ENCODE measurements around the gene NTSR2. TPM values are rescaled to one million over a fixed set of nuclear protein-coding genes. Genes with fewer than 3 reads are reported as not detected.

The NTSR2 gene
- polyA plus RNA-seq, 2 of the 4 experiments (the other 2 are of a cell fraction) = not detected

- Histone ChIP-seq H3K4me1 (peaks cover 6% of the 10 kb centered on the region; the same call in 2 of the 3 replicates), H3K4me2 (no peak overlapping the region), H3K4me3 (no peak overlapping the region), H3K27ac (peak overlapping the region in 1 of 2 experiments; percentile 56; a peak in 2 of 6 replicates), H3K9me3 (no peaks in the 10 kb centered on the region)
- ChIA-PET POLR2A (no interaction called here), CTCF (interaction anchor here (1.0 to 1.7 kb wide), 5 partner anchors 10 to 779 kb away, joined by 3 to 8 read pairs (median 3); no protein-coding TSS in a partner anchor)
- ATAC-seq (no peak), FAIRE-seq (no peak), DNase-seq (ENCODE audit: low read depth in 1 of 2, low spot score in 1 of 2) (no peak)
- TF ChIP-seq TFCP2L1 (CRISPR knock-in tag; IDR thresholded peaks at IDR 0.05) (no peak), REST (IDR thresholded peaks at IDR 0.05) (no peak), TP53 (CRISPR knock-in tag; IDR thresholded peaks at IDR 0.05) (no peak), EHMT2 (IDR thresholded peaks at IDR 0.05; ENCODE audit: low read depth) (no peak), CBX8 (IDR thresholded peaks at IDR 0.05) (no peak), CHD4 (IDR thresholded peaks at IDR 0.05; ENCODE audit: borderline replicate concordance) (no peak), NPAS2 (CRISPR knock-in tag; IDR thresholded peaks at IDR 0.05; ENCODE audit: borderline replicate concordance) (no peak), HOXB13 (CRISPR knock-in tag; IDR thresholded peaks at IDR 0.05; ENCODE audit: low read depth) (no peak), PHF8 (IDR thresholded peaks at IDR 0.05; ENCODE audit: borderline replicate concordance, low read depth) (no peak), E2F6 (IDR thresholded peaks at IDR 0.05; ENCODE audit: borderline replicate concordance, low read depth) (no peak), FOXS1 (CRISPR knock-in tag; IDR thresholded peaks at IDR 0.05) (no peak)
- WGBS (ENCODE audit: missing lambda C conversion rate) = 92% methylated on average over 5 of the region's 5 CpGs
Observed at GRCh38 chr2:11611251-11611650, 58.7 kb downstream of the NTSR2 start.

- H3K4me3 ChIP-seq = no peak overlapping the region
- no peak for ATAC-seq
- H3K4me2 ChIP-seq = no peak overlapping the region
- peaks cover 6% of the 10 kb centered on the region; the same call in 2 of the 3 replicates for H3K4me1 ChIP-seq
- POLR2A ChIA-PET = no interaction called here
- CTCF ChIA-PET = interaction anchor here (0.9 to 3.1 kb wide), 7 partner anchors 9 to 779 kb away, joined by 3 to 16 read pairs (median 3); no protein-coding TSS in a partner anchor
- H3K27ac ChIP-seq = no peak overlapping the region
- no peak for DNase-seq (ENCODE audit: low read depth in 1 of 2, low spot score in 1 of 2)
- no peaks in the 10 kb centered on the region for H3K9me3 ChIP-seq
- TF ChIP-seq MAZ (IDR thresholded peaks at IDR 0.05; ENCODE audit: borderline replicate concordance, low read depth, low read length) (no peak), NR3C1 (IDR thresholded peaks at IDR 0.05) (no peak), RCOR1 (IDR thresholded peaks at IDR 0.05; ENCODE audit: low read depth, low read length) (no peak), TP53 (CRISPR knock-in tag; IDR thresholded peaks at IDR 0.05) (no peak), CBX8 (IDR thresholded peaks at IDR 0.05) (no peak), ESRRA (IDR thresholded peaks at IDR 0.05; ENCODE audit: borderline replicate concordance, low read length) (no peak), POLR2AphosphoS2 (conservative IDR thresholded peaks at IDR 0.05; ENCODE audit: low read length) (no peak), ELK1 (IDR thresholded peaks at IDR 0.05; ENCODE audit: low read depth, low read length) (no peak), HDAC2 (IDR thresholded peaks at IDR 0.05) (no peak), CHD4 (IDR thresholded peaks at IDR 0.05; ENCODE audit: borderline replicate concordance) (no peak), POLR2A (IDR thresholded peaks at IDR 0.05; ENCODE audit: low read length) (no peak), JUNB (IDR thresholded peaks at IDR 0.05) (no peak), MAFK (IDR thresholded peaks at IDR 0.05; ENCODE audit: partially characterized antibody) (no peak), HOXA7 (CRISPR knock-in tag; IDR thresholded peaks at IDR 0.05) (no peak), HES2 (IDR thresholded peaks at IDR 0.05) (no peak), RNF2 (IDR thresholded peaks at IDR 0.05; ENCODE audit: borderline replicate concordance, low read depth) (no peak)
- FAIRE-seq = no peak
- 89% methylated on average over 38 of the region's 38 CpGs for WGBS (ENCODE audit: missing lambda C conversion rate)
Observed at GRCh38 chr2:11610624-11611242, 59.3 kb downstream of the NTSR2 start.

Measured in A549 (cell line).